Skeletal muscle cell (primary cell): ENCODE results near the gene KMT2A.
"Not testable (repeated sequence)": the region's sequence is repeated elsewhere in the genome, so short reads cannot be mapped to it uniquely, and the experiment has no call there.

ENCODE experiments used
- DNase-seq: peaks from one replicate; pipeline ENCODE4 v3.0.0-alpha.2; 2010; ENCODE audit warnings: low read depth
- H3K4me3 ChIP-seq: 2 replicates; pipeline ENCODE4 v1.5.1; 2011; ENCODE audit warnings: low read depth, mild to moderate bottlenecking, control low read depth, low read length, moderate library complexity

The KMT2A gene

GRCh38 chr11:118434123-118434552 is 2.2 kb upstream of the KMT2A start:
- DNase-seq: no peak
- H3K4me3 ChIP-seq: peak overlapping the region; percentile 67

DNA sequence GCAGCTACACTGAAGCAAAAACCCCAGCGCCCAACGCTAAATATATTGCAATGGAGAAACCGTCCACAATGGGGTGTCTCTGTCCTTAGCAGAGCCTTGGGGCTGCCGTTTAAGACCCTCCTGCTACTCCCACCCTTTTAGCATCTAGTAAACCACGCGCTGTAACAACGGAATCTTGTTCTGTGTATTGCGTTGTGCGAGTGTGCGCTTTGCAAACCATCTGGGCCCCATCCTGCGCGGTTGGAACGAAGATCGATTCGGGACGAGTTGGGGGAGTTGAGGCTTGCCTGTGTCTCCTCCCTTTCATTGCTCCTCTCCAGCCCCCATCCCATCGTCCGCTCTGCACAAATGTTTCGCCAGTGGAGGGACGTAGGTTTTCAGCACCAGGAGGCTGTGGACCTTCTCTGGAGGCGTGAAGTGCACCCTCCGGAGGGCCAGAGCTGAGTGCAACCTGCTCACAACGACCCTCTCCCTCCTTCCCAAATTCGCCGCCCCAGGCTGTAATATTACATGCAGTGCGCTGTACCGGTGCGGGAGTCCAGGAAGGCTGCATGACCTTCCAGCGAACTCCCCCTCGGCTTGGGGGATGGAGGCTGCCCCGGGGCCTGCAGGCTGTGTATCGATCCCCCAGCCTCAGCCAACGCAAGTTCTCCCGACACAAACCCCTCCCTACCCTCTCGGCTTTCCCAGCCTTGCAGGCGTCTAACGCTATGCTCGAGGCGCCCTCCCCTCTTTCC is 1.6 kb upstream of the KMT2A start:
- H3K4me3 ChIP-seq: peak overlapping the region; percentile 67
- no peak for DNase-seq

DNA sequence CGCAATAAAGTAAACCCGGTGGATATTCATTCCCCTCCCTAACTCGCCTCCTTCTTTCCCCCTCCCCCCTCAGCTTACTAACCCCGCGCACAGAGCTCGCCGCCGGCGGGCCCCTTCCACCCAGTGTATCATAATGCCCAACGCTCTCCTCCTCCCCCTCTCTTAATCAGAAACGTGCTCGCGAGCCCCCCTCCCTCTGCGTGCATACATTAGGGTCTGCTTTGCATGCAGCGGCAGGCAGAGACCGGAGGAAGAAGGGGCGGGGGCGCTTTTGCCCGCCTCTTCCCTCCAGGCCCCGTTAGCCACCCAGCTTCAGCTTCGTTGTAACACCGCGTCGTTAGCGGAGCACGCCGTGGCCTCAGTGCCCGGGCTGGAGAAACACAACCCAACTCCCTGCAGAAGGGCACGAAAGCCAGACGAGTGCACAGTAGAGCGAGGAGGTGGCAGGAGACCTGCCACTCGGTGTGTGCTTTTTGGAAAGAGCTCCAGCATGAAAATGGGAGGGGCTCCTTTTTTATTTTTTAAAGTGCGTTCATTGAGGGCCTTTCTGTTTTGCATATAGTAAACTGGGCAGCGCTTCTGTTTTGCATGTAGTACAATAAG is 901 bp upstream of the KMT2A start:
- no peak for DNase-seq
- peak overlapping the region; percentile 67 for H3K4me3 ChIP-seq

- DNase-seq: no peak
- H3K4me3 ChIP-seq: peak overlapping the region; percentile 81
Measured at GRCh38 chr11:118436639-118437207, 431 bp downstream of the KMT2A start.

DNA sequence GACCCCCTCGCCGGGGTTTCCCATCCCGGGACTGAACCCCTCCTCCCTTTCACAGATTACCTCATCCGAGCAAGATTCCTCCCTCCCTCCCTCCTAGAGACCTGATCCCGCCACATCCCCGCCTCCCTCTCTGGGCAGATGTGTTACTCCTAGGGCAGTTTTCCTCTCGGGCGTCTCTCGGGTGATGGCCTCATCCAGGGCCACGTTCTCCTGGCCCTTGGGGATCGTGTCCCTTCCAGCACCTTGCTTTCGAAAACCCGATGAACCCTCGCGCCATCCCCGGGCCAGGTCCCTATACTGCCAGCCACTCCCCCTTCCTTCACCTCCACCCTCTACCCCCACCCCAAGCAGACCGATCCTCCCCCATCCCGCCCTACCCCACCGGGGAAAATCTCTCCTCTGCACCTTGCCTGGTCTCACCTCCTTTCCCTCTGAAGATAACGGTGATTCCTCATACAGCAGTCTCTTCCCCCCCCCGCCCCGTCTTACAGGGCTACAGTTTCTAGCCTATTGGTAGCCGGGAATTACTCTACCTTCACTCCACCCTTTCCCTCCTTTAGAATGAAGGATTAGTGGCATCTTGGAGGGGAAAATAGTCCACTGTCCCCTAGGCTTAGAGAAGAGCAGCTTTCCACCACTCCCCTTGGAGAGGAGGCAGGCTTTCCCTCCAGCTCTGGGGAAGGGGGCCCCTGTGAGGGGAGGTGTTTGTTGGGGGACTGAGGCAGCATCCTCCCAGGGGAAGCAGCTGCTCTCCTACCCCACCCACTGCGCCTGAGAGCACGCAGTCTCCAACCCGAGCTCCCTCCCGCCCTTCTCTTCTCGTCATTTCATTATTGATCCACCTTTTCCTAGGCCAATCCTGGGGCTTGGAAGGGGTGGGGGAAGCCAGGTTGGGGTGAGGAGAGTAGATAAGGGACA is 1.2 kb downstream of the KMT2A start:
- no peak for DNase-seq
- peak overlapping the region; percentile 81 for H3K4me3 ChIP-seq

GRCh38 chr11:118438314-118438931 is 2.1 kb downstream of the KMT2A start:
- DNase-seq: peak; percentile 67
- peak overlapping the region; percentile 81 for H3K4me3 ChIP-seq

- DNase-seq: no peak
- no peak overlapping the region for H3K4me3 ChIP-seq
Measured at GRCh38 chr11:118439646-118440045, 3.4 kb downstream of the KMT2A start.

- no peak overlapping the region for H3K4me3 ChIP-seq
- DNase-seq: no peak
Measured at GRCh38 chr11:118441770-118442275, 5.5 kb downstream of the KMT2A start.

DNA sequence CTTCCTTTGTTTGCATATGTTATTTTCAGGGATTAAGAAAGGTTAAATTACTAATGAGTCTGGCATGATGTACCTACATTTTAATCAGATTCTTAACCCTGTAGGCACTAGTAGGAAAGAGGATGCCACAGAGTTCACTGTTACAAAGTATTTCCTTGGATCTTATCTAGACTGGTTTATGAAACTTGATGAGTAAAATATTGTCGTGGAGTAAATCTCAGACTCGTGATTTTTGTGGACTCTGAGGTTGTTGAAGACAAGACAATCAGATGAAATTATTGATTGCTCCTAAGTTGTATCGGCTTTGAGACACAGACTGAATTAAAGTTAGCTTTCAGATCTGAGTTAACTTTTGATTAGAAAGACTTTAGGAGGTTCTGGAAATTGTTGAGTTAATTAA is 6.0 kb downstream of the KMT2A start:
- DNase-seq: no peak

DNA sequence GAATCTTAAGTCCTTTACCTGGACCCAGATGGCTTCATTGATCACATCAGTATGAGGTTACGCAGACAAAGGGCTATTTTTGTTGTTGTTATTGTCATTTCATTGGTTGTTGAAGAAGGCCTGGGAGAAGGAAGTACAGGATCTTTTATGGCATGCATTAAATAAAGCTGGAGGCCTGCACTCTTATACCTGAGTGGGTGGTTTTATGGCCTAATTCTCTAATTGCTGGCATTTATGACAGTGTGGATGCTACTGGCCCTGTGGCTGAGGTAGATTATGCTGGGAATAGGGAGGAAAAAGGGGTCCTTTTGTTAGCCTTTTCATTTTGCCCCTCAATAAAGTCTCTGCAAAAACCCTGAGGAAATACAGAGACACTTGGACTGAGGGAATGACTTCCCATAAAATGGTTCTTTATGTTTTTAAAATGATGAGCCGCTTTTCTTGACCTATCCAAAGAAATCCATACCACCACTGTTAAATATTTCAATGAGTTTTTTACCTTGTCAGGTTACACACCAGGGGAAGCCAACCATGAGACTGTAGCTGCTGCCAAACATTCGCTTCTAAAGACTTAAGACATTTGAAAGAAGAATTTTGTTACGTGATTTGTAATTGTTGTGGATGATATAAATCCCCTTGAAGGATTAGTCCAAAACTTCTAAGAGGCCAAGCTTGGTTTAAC is 6.8 kb downstream of the KMT2A start:
- no peak for DNase-seq
- no peak overlapping the region for H3K4me3 ChIP-seq

More for the DNA sequence above, 6.0 kb downstream of the KMT2A start:
- no peak overlapping the region for H3K4me3 ChIP-seq

DNA sequence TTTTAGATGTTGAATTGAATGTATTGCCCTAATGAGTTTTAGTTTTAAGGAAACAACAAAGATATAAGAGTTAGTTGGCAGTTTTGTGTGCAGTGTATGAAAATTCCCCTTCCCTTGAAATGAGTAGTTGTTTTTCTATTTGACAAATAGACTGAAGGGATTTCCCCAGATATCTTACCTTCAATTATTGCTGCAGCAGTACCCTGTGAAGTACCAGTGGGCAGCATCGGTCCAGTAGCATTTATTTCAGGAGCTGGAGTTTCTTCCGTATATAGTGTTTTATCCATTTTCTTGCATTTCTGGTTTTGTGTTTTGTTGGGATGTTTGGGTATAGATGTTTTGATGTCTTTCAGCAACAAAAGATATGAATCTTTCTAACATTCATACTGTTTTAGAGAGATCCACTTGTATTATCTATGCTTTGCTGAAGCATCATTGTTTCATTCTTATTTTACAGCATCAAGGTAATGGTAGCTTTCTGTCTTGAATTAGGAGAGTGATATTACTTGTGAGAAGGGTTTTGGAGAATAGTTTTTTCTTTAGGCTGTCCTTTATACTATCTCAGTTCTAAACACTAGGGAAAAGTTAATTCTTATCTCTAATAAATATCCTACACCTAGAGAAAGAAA is 7.4 kb downstream of the KMT2A start:
- no peak for DNase-seq
- H3K4me3 ChIP-seq: no peak overlapping the region

- no peak overlapping the region for H3K4me3 ChIP-seq
- DNase-seq: no peak
Measured at GRCh38 chr11:118447423-118447822, 11.1 kb downstream of the KMT2A start.

GRCh38 chr11:118448294-118448693 is 12.0 kb downstream of the KMT2A start:
- no peak overlapping the region for H3K4me3 ChIP-seq
- DNase-seq: no peak

DNA sequence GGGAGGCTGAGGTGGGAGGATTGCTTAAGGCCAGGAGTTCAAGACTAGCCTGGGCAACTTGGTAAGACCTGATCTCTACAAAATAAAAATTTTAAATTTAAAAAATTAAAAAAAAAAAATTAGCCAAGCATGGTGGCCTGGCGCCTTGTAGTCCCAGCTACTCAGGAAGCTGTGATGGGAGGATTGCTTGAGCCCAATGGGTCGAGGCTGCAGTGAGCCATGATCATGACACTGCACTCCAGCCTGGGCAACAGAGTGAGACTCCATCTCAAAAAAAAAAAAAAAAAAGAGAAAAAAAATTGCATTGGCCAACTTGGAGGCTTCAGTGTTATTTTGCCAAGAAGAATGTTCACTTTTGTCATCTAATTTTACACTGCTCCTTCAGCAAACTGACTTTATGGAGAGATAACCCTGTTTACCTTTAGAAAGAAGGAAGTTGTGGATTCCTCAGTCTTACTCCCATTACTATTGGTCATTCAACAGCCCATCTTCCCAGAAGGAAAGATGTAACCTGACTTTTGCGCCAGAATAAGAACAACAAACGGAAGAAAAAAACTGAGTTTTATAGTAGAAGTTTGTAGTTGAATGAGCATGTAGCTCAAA is 13.1 kb downstream of the KMT2A start:
- DNase-seq: no peak
- no peak overlapping the region for H3K4me3 ChIP-seq

- DNase-seq: no peak
- no peak overlapping the region for H3K4me3 ChIP-seq
Measured at GRCh38 chr11:118450451-118450850, 14.2 kb downstream of the KMT2A start.

DNA sequence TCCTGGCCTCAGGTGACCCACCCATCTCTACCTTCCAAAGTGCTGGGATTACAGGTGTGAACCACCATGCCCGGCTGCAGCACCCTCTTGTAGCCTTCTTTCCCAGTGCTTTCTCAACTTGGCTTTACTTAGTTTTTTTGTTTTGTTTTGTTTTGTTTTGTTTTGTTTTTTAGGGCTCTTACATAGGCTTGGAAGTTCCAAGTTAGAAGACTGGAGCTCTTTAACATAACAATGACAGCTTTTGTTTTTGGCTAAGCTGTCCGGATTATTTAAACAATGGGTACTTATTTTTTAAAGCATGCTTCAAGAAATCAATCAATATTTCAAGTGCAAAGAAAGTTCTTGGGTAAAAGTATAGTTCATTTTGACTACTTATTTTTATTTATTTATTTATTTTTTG is 25.9 kb downstream of the KMT2A start:
- no peak for DNase-seq
- no peak overlapping the region for H3K4me3 ChIP-seq

DNA sequence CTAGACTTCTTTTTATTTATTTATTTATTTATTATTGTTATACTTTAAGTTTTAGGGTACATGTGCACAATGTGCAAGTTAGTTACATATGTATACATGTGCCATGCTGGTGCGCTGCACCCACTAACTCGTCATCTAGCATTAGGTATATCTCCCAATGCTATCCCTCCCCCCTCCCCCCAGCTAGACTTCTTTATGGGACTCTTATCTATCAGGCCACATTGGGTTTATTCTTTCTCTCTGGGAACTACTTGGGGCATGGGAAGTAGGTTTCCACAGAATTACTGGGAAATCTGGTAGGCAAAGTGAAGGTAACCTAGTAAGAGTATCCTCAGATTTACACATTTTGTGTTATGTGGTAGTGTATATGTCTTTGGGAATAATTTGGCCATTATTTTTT is 32.7 kb downstream of the KMT2A start:
- H3K4me3 ChIP-seq, DNase-seq: not testable (repeated sequence)

DNA sequence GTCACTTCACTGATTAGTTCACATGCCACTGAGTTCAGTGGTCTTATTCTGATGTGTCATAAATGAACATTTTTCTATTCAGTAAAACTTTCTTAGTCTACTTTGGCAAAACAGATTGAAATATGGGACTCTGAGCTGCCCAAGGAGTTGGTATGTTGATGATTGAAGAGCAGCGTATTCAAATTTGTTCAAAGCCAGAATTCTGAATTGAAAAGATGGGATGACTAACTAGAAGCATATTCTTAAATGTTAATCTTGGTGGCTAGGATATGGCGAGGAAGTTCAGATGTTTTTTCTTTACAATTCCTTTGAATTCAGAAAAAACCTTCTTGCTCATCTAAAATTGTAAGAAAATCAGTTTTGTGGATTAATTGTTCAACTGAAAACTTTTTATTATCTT is 34.7 kb downstream of the KMT2A start:
- DNase-seq: no peak

More for the DNA sequence above, 34.7 kb downstream of the KMT2A start:
- no peak overlapping the region for H3K4me3 ChIP-seq
